Measurements from ENCODE around the gene PARK7. TPM values are rescaled to one million over a fixed set of nuclear protein-coding genes. Genes with fewer than 3 reads are reported as not detected.
A peak's percentile ranks its signal among the peaks of the same experiment; 100 is the strongest.
"Not testable (repeated sequence)": the region's sequence is repeated elsewhere in the genome, so short reads cannot be mapped to it uniquely, and the experiment has no call there.

Gene PARK7
- total RNA-seq, 2 donors from 2014 or later: 304 to 378 TPM

DNA sequence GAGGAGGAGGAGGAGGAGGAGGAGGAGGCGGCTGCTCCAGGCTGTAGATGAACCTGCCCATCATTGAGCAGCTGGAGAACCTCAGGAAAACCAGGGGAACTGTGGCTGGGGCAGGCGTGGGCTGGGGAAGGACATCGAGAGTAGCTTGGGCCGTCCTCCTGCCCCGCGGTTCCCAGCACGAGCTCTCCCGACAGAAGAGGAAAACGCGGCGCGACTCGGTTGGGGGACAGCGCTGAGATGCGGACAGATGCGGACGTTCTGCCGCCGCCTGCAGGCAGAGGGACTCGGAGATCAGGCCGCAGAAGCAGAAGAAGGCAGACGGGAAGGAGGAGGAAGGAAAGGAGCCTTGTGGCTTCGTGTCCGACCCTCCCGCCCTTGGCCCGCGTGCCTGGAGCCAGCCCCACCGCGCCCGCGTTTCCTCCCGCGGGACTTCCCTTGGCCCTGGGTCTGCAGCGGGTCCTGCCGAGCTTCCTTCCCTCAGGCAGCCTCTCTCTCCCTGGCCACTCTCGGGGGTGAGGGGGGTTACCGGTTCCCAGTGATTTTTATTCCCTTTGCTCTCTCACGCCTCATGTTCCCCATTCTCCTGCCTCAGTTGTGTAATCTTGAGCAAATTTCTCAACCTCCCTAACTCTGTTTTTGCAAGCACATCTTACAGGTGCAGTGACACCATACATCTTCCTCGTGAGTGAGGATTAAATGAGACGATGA lies 19.1 kb upstream of the PARK7 start:
- Mint-ChIP-seq H3K4me3 (no peak overlapping the region), H3K4me1 (peaks cover 8% of the 10 kb centered on the region), H3K9me3 (no peaks in the 10 kb centered on the region), H3K36me3 (ENCODE audit: low read depth) (no peaks in the 10 kb centered on the region), H3K27me3 (ENCODE audit: insufficient read depth) (peaks cover 54% of the 10 kb centered on the region), H3K27ac (no peak overlapping the region)
- no peak overlapping the region for H3K4me3 ChIP-seq (ENCODE audit: low read length)
- H3K27ac ChIP-seq (ENCODE audit: low read depth, low read length): no peak overlapping the region
- no peak overlapping the region for H3K9ac ChIP-seq (ENCODE audit: extremely low read depth, low read length, poor library complexity, severe bottlenecking)
- H3K9me3 ChIP-seq (ENCODE audit: control insufficient read depth, low read length): no peaks in the 10 kb centered on the region
- TF ChIP-seq, protein P1, sequence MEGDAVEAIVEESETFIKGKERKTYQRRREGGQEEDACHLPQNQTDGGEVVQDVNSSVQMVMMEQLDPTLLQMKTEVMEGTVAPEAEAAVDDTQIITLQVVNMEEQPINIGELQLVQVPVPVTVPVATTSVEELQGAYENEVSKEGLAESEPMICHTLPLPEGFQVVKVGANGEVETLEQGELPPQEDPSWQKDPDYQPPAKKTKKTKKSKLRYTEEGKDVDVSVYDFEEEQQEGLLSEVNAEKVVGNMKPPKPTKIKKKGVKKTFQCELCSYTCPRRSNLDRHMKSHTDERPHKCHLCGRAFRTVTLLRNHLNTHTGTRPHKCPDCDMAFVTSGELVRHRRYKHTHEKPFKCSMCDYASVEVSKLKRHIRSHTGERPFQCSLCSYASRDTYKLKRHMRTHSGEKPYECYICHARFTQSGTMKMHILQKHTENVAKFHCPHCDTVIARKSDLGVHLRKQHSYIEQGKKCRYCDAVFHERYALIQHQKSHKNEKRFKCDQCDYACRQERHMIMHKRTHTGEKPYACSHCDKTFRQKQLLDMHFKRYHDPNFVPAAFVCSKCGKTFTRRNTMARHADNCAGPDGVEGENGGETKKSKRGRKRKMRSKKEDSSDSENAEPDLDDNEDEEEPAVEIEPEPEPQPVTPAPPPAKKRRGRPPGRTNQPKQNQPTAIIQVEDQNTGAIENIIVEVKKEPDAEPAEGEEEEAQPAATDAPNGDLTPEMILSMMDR (conservative IDR thresholded peaks at IDR 0.05): peak; percentile 73
- H3K4me1 ChIP-seq (ENCODE audit: control insufficient read depth, insufficient read depth, low read length): no peaks in the 10 kb centered on the region
- 16 to 83% methylated on average over 3 to 40 of the region's 40 CpGs for WGBS, 2 experiments (ENCODE audit: insufficient coverage in 1 of 2, insufficient read length in 1 of 2)
- DNase-seq: peak; percentile 92
- peaks cover 43% of the 10 kb centered on the region for H3K27me3 ChIP-seq (ENCODE audit: control insufficient read depth, insufficient read depth, low read length, poor library complexity, severe bottlenecking)
- H3K36me3 ChIP-seq (ENCODE audit: control insufficient read depth, insufficient read depth, low read length): no peaks in the 10 kb centered on the region

DNA sequence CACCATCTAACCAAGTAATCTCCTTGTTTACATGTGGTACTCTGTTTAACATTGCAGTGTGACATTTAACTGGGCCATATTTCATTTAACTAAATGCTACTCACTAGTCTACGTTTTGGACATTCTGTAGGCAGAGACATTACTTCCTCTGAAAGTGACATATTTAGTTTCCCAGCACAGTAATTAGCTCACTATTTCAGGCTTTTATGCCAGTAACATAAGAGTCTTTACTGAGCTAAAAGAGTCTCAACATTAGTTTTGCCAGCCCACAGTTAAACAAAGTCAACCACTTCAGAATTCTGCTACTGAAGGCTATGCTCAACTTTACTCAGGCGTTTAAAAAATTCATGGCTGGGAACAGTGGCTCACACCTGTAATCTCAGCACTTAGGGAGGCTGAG lies 18.3 kb upstream of the PARK7 start:
- TF ChIP-seq, protein P1 (conservative IDR thresholded peaks at IDR 0.05): no peak
- H3K27ac Mint-ChIP-seq: no peak overlapping the region
- Histone ChIP-seq H3K27ac (ENCODE audit: low read depth, low read length) (no peak overlapping the region), H3K27me3 (ENCODE audit: control insufficient read depth, insufficient read depth, low read length, poor library complexity, severe bottlenecking) (peaks cover 43% of the 10 kb centered on the region), H3K4me1 (ENCODE audit: control insufficient read depth, insufficient read depth, low read length) (no peaks in the 10 kb centered on the region), H3K9me3 (ENCODE audit: control insufficient read depth, low read length) (no peaks in the 10 kb centered on the region), H3K4me3 (ENCODE audit: low read length) (no peak overlapping the region), H3K36me3 (ENCODE audit: control insufficient read depth, insufficient read depth, low read length) (no peaks in the 10 kb centered on the region), H3K9ac (ENCODE audit: extremely low read depth, low read length, poor library complexity, severe bottlenecking) (no peak overlapping the region)
- no peaks in the 10 kb centered on the region for H3K36me3 Mint-ChIP-seq (ENCODE audit: low read depth)
- peaks cover 54% of the 10 kb centered on the region for H3K27me3 Mint-ChIP-seq (ENCODE audit: insufficient read depth)
- peaks cover 4% of the 10 kb centered on the region for H3K4me1 Mint-ChIP-seq
- WGBS, 2 experiments (ENCODE audit: insufficient coverage in 1 of 2, insufficient read length in 1 of 2): 88 to 91% methylated on average over 2 of the region's 2 CpGs
- no peak for DNase-seq
- no peaks in the 10 kb centered on the region for H3K9me3 Mint-ChIP-seq
- H3K4me3 Mint-ChIP-seq: no peak overlapping the region

DNA sequence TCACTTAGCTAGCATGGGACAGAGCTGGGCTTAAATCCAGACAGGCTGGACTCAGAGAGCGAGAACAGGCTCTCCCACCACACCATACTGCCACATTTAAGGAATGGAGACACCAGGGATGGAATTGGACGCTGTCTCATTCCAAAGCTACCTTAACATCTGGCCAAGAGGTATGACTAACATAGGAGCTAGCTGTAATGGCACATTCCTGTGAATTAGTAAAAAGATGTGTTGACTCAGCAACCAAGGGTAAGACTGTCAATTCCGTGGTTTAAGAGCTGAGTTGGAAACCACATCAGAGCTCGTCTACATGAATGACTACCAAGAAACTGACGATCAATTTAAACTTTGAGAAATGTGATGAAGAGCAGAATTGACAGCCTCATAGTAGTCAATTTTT lies 12.6 kb upstream of the PARK7 start:
- no peak overlapping the region for H3K27ac Mint-ChIP-seq
- Histone ChIP-seq H3K27ac (ENCODE audit: low read depth, low read length) (no peak overlapping the region), H3K4me1 (ENCODE audit: control insufficient read depth, insufficient read depth, low read length) (no peaks in the 10 kb centered on the region), H3K27me3 (ENCODE audit: control insufficient read depth, insufficient read depth, low read length, poor library complexity, severe bottlenecking) (peaks cover under 1% of the 10 kb centered on the region), H3K9ac (ENCODE audit: extremely low read depth, low read length, poor library complexity, severe bottlenecking) (no peak overlapping the region), H3K36me3 (ENCODE audit: control insufficient read depth, insufficient read depth, low read length) (no peaks in the 10 kb centered on the region), H3K4me3 (ENCODE audit: low read length) (no peak overlapping the region), H3K9me3 (ENCODE audit: control insufficient read depth, low read length) (no peaks in the 10 kb centered on the region)
- no peaks in the 10 kb centered on the region for H3K36me3 Mint-ChIP-seq (ENCODE audit: low read depth)
- TF ChIP-seq, protein P1 (conservative IDR thresholded peaks at IDR 0.05): no peak
- H3K27me3 Mint-ChIP-seq (ENCODE audit: insufficient read depth): peaks cover 2% of the 10 kb centered on the region
- 86 to 87% methylated on average over 4 to 5 of the region's 5 CpGs for WGBS, 2 experiments (ENCODE audit: insufficient coverage in 1 of 2, insufficient read length in 1 of 2)
- H3K4me3 Mint-ChIP-seq: no peak overlapping the region
- peaks cover 16% of the 10 kb centered on the region for H3K9me3 Mint-ChIP-seq
- no peaks in the 10 kb centered on the region for H3K4me1 Mint-ChIP-seq
- no peak for DNase-seq

GRCh38 chr1:7952791-7953190 lies 8.7 kb upstream of the PARK7 start:
- H3K27me3 ChIP-seq (ENCODE audit: control insufficient read depth, insufficient read depth, low read length, poor library complexity, severe bottlenecking); H3K4me3 Mint-ChIP-seq; H3K9ac ChIP-seq (ENCODE audit: extremely low read depth, low read length, poor library complexity, severe bottlenecking); H3K27me3 Mint-ChIP-seq (ENCODE audit: insufficient read depth); H3K27ac Mint-ChIP-seq; H3K4me3 ChIP-seq (ENCODE audit: low read length); H3K4me1 Mint-ChIP-seq; H3K27ac ChIP-seq (ENCODE audit: low read depth, low read length); DNase-seq; H3K4me1 ChIP-seq (ENCODE audit: control insufficient read depth, insufficient read depth, low read length); H3K36me3 ChIP-seq (ENCODE audit: control insufficient read depth, insufficient read depth, low read length); H3K9me3 ChIP-seq (ENCODE audit: control insufficient read depth, low read length); H3K36me3 Mint-ChIP-seq (ENCODE audit: low read depth): not testable (repeated sequence)
- WGBS, 2 experiments (ENCODE audit: insufficient coverage in 1 of 2, insufficient read length in 1 of 2): 100% methylated on average over 9 of the region's 30 CpGs; no CpG with 5 or more reads in 1 of the 2 experiments
- H3K9me3 Mint-ChIP-seq: peaks cover 17% of the 10 kb centered on the region

Measured in endodermal cell (in vitro differentiated cells).